IMR-90 (cell line): ENCODE results near the gene MAPK10. TPM values are rescaled to one million over a fixed set of nuclear protein-coding genes. Genes with fewer than 3 reads are reported as not detected.

Experiments
- ATAC-seq: fragments of 200-7000 bp; cut with Tn5 transposase; 2 replicates; pipeline ENCODE4 v1.9.1; 2020; ENCODE audit warnings: low read depth, mild to moderate bottlenecking, moderate library complexity
- BruUV-seq: library from RNA; stranded (reverse); fragments of 400-500 nt; replicated peaks from 2 replicates; lab custom pipeline; 2021; lab: Mats Ljungman, UMichigan
- CTCF ChIA-PET: fragments of 300-600 bp; formaldehyde crosslinking; extraction: SDS; loops from one replicate; lab custom pipeline; 2021; ENCODE audit warnings: antibody characterized with exemption; lab: Yijun Ruan, JAX
- POLR2A ChIA-PET: fragments of 300-600 bp; sonication (Branson Sonifier 250); formaldehyde crosslinking; loops from one replicate; lab custom pipeline; 2022; ENCODE audit warnings: antibody characterized with exemption; ENCODE audit not compliant: unreplicated experiment; lab: Charles Lee
- DNase-seq: peaks from one replicate; pipeline ENCODE4 v3.0.0; 2013
- H2AFZ ChIP-seq: replicated peaks from 2 replicates; pipeline ENCODE3; 2013; ENCODE audit warnings: low read length, mild to moderate bottlenecking; ENCODE audit not compliant: poor library complexity
- H2AK5ac ChIP-seq: 2 replicates; pipeline ENCODE4 v1.6.1; 2013; ENCODE audit warnings: low read depth, low read length, inconsistent platforms
- H2AK9ac ChIP-seq: replicated peaks from 2 replicates; pipeline ENCODE3; 2013; ENCODE audit warnings: mild to moderate bottlenecking, low read depth, low read length, moderate library complexity; ENCODE audit not compliant: poor library complexity
- H2BK120ac ChIP-seq: 2 replicates; pipeline ENCODE4 v1.6.1; 2013; ENCODE audit warnings: low read depth, low read length, inconsistent platforms
- H2BK15ac ChIP-seq: 3 replicates; pipeline ENCODE4 v1.6.1; 2013; ENCODE audit warnings: low read depth, low read length, inconsistent platforms
- H2BK20ac ChIP-seq: 2 replicates; pipeline ENCODE4 v1.6.1; 2013; ENCODE audit warnings: low read depth, mild to moderate bottlenecking, inconsistent platforms, low read length, moderate library complexity
- H2BK5ac ChIP-seq: 2 replicates; pipeline ENCODE4 v1.6.1; 2013; ENCODE audit warnings: mild to moderate bottlenecking, low read depth, low read length, inconsistent platforms; ENCODE audit not compliant: poor library complexity, severe bottlenecking
- H3K14ac ChIP-seq: replicated peaks from 2 replicates; pipeline ENCODE4 v1.6.1; 2013; ENCODE audit warnings: low read depth, low read length, inconsistent platforms
- H3K18ac ChIP-seq: 2 replicates; pipeline ENCODE4 v1.6.1; 2013; ENCODE audit warnings: low read depth, low read length, control low read depth
- H3K23ac ChIP-seq: 2 replicates; pipeline ENCODE4 v1.6.1; 2013; ENCODE audit warnings: low read depth, low read length, inconsistent platforms
- H3K27ac ChIP-seq: 2 replicates; pipeline ENCODE4 v1.5.1; 2013; ENCODE audit warnings: mild to moderate bottlenecking, control low read depth, low read length; ENCODE audit not compliant: insufficient read depth
- H3K27me3 ChIP-seq: 2 replicates; pipeline ENCODE4 v1.6.1; 2013; ENCODE audit warnings: low read length; ENCODE audit not compliant: control insufficient read depth, insufficient read depth
- H3K36me3 ChIP-seq: 2 replicates; pipeline ENCODE4 v1.6.1; 2013; ENCODE audit warnings: low read length, mixed read lengths; ENCODE audit not compliant: control insufficient read depth, insufficient read depth
- H3K4ac ChIP-seq: 2 replicates; pipeline ENCODE4 v1.6.1; 2013; ENCODE audit warnings: low read depth, low read length, inconsistent platforms
- H3K4me1 ChIP-seq: 2 replicates; pipeline ENCODE4 v1.6.1; 2013; ENCODE audit warnings: low read length, mixed read lengths; ENCODE audit not compliant: control insufficient read depth, insufficient read depth
- H3K4me2 ChIP-seq: 2 replicates; pipeline ENCODE4 v1.6.1; 2013; ENCODE audit warnings: low read depth, mild to moderate bottlenecking, control low read depth, low read length, moderate library complexity
- H3K4me3 ChIP-seq: 2 replicates; pipeline ENCODE4 v1.5.1; 2013; ENCODE audit warnings: low read depth, mild to moderate bottlenecking, control low read depth, low read length, moderate library complexity; ENCODE audit not compliant: insufficient read depth
- H3K56ac ChIP-seq: 2 replicates; pipeline ENCODE4 v1.6.1; 2013; ENCODE audit warnings: low read length, inconsistent platforms; ENCODE audit not compliant: insufficient read depth; ENCODE audit errors: extremely low read depth
- H3K79me1 ChIP-seq, 2 experiments: 2 replicates each; pipeline ENCODE4 v1.6.1; 2013; ENCODE audit warnings: low read length in 2 of 2, inconsistent platforms in 1 of 2, low read depth in 1 of 2
- H3K9ac ChIP-seq: 2 replicates; pipeline ENCODE4 v1.6.1; 2013; ENCODE audit warnings: low read depth, low read length, control low read depth
- H3K9me1 ChIP-seq: 2 replicates; pipeline ENCODE4 v1.6.1; 2013; ENCODE audit warnings: low read length, inconsistent platforms; ENCODE audit not compliant: insufficient read depth
- H3K9me3 ChIP-seq: 2 replicates; pipeline ENCODE4 v1.6.1; 2013; ENCODE audit warnings: low read length; ENCODE audit not compliant: control insufficient read depth, insufficient read depth
- H4K20me1 ChIP-seq: 2 replicates; pipeline ENCODE4 v1.6.1; 2013; ENCODE audit warnings: low read length, inconsistent platforms; ENCODE audit not compliant: insufficient read depth
- H4K5ac ChIP-seq: 2 replicates; pipeline ENCODE4 v1.6.1; 2013; ENCODE audit warnings: mild to moderate bottlenecking, low read depth, low read length, control low read depth
- H4K8ac ChIP-seq, 2 experiments: 2 replicates each; pipeline ENCODE4 v1.6.1; 2013; ENCODE audit warnings: low read depth in 2 of 2, low read length in 2 of 2, control low read depth in 1 of 2, inconsistent platforms in 1 of 2
- H4K91ac ChIP-seq: 2 replicates; pipeline ENCODE4 v1.6.1; 2013; ENCODE audit warnings: low read depth, low read length, inconsistent platforms; ENCODE audit not compliant: insufficient read depth
- CTCF ChIP-seq: conservative IDR thresholded peaks from 2 replicates; pipeline ENCODE4 v1.5.1; 2012; ENCODE audit warnings: mild to moderate bottlenecking, low read depth, low read length, improper control_type of control experiment
- FOS ChIP-seq: fragments of 150-350 bp; IDR thresholded peaks from 2 replicates; pipeline ENCODE4 v1.6.1; 2016; ENCODE audit warnings: low read depth, low read length
- MAZ ChIP-seq: IDR thresholded peaks from 2 replicates; pipeline ENCODE4 v1.6.1; 2012; ENCODE audit warnings: low read depth, mild to moderate bottlenecking, low read length, improper control_type of control experiment, moderate library complexity, borderline replicate concordance
- POLR2A ChIP-seq: IDR thresholded peaks from 2 replicates; pipeline ENCODE4 v1.6.1; 2012; ENCODE audit warnings: mild to moderate bottlenecking, low read depth, low read length
- RAD21 ChIP-seq: IDR thresholded peaks from 2 replicates; pipeline ENCODE4 v1.6.1; 2012; ENCODE audit warnings: low read length, improper control_type of control experiment
- RFX5 ChIP-seq: IDR thresholded peaks from 2 replicates; pipeline ENCODE4 v1.8.0; 2012; ENCODE audit warnings: low read depth, mild to moderate bottlenecking, low read length, moderate library complexity
- WGBS, 2 experiments: methylation state at CpG; one replicate each; pipeline versions ENCODE4 v1.1.5 to v1.1.7; 2013; ENCODE audit warnings: missing lambda C conversion rate in 2 of 2; ENCODE audit not compliant: insufficient read length in 1 of 2; ENCODE audit errors: extremely low coverage in 2 of 2; 5-methylcytosine and 5-hydroxymethylcytosine counted together
- dilution Hi-C: fragments of 300-500 bp; cut with HindIII; formaldehyde crosslinking; loops from one replicate; pipeline ENCODE4 v1.14.3; 2018; ENCODE audit warnings: low sequenced_read_pairs; ENCODE audit not compliant: unreplicated experiment
- in situ Hi-C: fragments of 300-500 bp; cut with MboI; formaldehyde crosslinking; loops from 3 replicates; pipeline ENCODE4 v1.14.3; 2019; ENCODE audit warnings: low sequenced_read_pairs, inconsistent platforms, mixed read lengths
- intact Hi-C: fragments of 100-400 bp; cut with micrococcal nuclease; formaldehyde crosslinking; loops from 2 replicates; pipeline ENCODE4 v1.10.0; 2022
- polyA plus RNA-seq, 3 experiments: library from polyadenylated mRNA; depleted of rRNA; stranded (reverse); fragments of >200 nt; gene quantifications; 2 replicates each; pipeline ENCODE4 v1.2.3, GENCODE V29; 2012; ENCODE audit warnings: low replicate concordance in 1 of 3
- total RNA-seq: library from RNA; depleted of rRNA; stranded (reverse); fragments of >200 nt; gene quantifications from 2 replicates; pipeline ENCODE4 v1.2.3, GENCODE V29; 2012
- TF ChIP-seq, protein P1 (sequence below): fragments of 150-350 bp; IDR thresholded peaks from 2 replicates; pipeline ENCODE4 v1.6.1; 2017; ENCODE audit warnings: mild to moderate bottlenecking, antibody characterized with exemption, low read length, low read depth
- TF ChIP-seq, protein P2 (sequence below): fragments of 150-350 bp; IDR thresholded peaks from 2 replicates; pipeline ENCODE4 v1.6.1; 2016; ENCODE audit warnings: low read depth, mild to moderate bottlenecking, low read length, moderate library complexity, borderline replicate concordance

MAPK10 gene
- total and polyA plus RNA-seq, 2 of the 4 experiments (the other 2 are of a cell fraction), result 2.8 to 6.5 TPM

DNA sequence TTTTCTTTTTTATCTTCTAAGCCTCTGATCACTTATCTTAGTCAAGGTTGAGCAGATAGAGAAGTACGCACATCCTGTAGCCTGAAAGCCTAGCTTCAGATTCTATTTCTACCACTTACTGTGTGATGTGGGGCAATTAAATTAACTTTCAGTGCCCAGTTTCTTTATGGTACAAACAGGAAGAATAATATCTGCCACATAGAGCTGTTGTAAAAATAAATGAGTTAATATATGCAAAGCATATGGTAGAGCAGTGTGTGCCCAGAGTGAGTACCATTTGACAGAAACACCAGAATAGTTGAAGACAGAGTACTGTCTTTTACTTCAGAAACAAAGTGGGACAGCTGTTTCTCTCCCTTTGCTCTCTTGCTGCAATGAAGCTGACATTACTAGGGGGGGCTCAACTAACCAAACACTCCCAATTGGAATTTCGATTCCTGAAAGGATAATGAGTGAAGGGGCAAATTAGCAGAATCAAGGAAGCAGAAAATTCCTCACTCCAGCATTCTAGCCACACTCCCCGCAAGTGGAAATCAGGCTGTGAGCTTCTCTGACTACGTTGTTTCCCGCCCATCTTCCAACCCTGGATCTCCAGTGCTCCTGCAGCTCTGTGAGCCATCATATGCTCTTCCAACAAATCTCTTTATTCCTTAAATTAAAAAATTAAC is 80.4 kb downstream of the MAPK10 start:
- CTCF ChIA-PET, result no interaction called here
- 80% methylated on average over 1 of the region's 5 CpGs; no CpG with 5 or more reads in 1 of the 2 experiments for WGBS, 2 experiments
- TF ChIP-seq CTCF (no peak), MAZ (no peak), POLR2A (no peak), RFX5 (no peak), RAD21 (no peak), FOS (no peak)
- TF ChIP-seq, protein P1, sequence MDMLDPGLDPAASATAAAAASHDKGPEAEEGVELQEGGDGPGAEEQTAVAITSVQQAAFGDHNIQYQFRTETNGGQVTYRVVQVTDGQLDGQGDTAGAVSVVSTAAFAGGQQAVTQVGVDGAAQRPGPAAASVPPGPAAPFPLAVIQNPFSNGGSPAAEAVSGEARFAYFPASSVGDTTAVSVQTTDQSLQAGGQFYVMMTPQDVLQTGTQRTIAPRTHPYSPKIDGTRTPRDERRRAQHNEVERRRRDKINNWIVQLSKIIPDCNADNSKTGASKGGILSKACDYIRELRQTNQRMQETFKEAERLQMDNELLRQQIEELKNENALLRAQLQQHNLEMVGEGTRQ, result no peak
- TF ChIP-seq, protein P2, sequence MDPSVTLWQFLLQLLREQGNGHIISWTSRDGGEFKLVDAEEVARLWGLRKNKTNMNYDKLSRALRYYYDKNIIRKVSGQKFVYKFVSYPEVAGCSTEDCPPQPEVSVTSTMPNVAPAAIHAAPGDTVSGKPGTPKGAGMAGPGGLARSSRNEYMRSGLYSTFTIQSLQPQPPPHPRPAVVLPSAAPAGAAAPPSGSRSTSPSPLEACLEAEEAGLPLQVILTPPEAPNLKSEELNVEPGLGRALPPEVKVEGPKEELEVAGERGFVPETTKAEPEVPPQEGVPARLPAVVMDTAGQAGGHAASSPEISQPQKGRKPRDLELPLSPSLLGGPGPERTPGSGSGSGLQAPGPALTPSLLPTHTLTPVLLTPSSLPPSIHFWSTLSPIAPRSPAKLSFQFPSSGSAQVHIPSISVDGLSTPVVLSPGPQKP, result no peak
- Histone ChIP-seq H3K36me3 (no peaks in the 10 kb centered on the region), H4K91ac (no peak overlapping the region), H3K4ac (no peak overlapping the region), H3K4me3 (no peak overlapping the region), H3K27ac (no peak overlapping the region), H3K23ac (no peak overlapping the region), H4K5ac (no peak overlapping the region), H2BK120ac (no peak overlapping the region), H3K56ac (no peak overlapping the region), H2AK9ac (no peak overlapping the region), H3K9me3 (no peaks in the 10 kb centered on the region), H2AK5ac (no peak overlapping the region), H2AFZ (no peak overlapping the region), H3K9me1 (no peaks in the 10 kb centered on the region), H3K4me2 (no peak overlapping the region), H3K79me1 (no peaks in the 10 kb centered on the region), H3K18ac (no peak overlapping the region), H3K14ac (no peak overlapping the region), H2BK15ac (no peak overlapping the region), H2BK20ac (no peak overlapping the region), H3K9ac (no peak overlapping the region), H4K8ac (no peak overlapping the region), H2BK5ac (no peak overlapping the region), H4K20me1 (no peaks in the 10 kb centered on the region), H3K4me1 (no peaks in the 10 kb centered on the region), H3K27me3 (no peaks in the 10 kb centered on the region)
- dilution Hi-C loops (no loop called here), intact Hi-C loops (no loop called here), in situ Hi-C loops (no loop called here)
- DNase-seq (no peak), ATAC-seq (no peak)
- no TSS peak for BruUV-seq
- POLR2A ChIA-PET, result no interaction called here
